NCI-H748 (cell line): ENCODE results near the gene EFR3B.
"Not testable (repeated sequence)": the region's sequence is repeated elsewhere in the genome, so short reads cannot be mapped to it uniquely, and the experiment has no call there.

Source experiments
- DNase-seq: peaks from one replicate; lab custom pipeline; 2025; ENCODE audit not compliant: unreplicated experiment; lab: John Stamatoyannopoulos, UW

The EFR3B gene, protein sequence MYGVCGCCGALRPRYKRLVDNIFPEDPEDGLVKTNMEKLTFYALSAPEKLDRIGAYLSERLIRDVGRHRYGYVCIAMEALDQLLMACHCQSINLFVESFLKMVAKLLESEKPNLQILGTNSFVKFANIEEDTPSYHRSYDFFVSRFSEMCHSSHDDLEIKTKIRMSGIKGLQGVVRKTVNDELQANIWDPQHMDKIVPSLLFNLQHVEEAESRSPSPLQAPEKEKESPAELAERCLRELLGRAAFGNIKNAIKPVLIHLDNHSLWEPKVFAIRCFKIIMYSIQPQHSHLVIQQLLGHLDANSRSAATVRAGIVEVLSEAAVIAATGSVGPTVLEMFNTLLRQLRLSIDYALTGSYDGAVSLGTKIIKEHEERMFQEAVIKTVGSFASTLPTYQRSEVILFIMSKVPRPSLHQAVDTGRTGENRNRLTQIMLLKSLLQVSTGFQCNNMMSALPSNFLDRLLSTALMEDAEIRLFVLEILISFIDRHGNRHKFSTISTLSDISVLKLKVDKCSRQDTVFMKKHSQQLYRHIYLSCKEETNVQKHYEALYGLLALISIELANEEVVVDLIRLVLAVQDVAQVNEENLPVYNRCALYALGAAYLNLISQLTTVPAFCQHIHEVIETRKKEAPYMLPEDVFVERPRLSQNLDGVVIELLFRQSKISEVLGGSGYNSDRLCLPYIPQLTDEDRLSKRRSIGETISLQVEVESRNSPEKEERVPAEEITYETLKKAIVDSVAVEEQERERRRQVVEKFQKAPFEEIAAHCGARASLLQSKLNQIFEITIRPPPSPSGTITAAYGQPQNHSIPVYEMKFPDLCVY

GRCh38 chr2:25041928-25042320 lies at the start of gene EFR3B:
Gene EFR3B (plus strand): TSS chr2:25042076. CDS start chr2:25042313, 237 bp downstream.
- DNase-seq: peak; percentile 95

DNA sequence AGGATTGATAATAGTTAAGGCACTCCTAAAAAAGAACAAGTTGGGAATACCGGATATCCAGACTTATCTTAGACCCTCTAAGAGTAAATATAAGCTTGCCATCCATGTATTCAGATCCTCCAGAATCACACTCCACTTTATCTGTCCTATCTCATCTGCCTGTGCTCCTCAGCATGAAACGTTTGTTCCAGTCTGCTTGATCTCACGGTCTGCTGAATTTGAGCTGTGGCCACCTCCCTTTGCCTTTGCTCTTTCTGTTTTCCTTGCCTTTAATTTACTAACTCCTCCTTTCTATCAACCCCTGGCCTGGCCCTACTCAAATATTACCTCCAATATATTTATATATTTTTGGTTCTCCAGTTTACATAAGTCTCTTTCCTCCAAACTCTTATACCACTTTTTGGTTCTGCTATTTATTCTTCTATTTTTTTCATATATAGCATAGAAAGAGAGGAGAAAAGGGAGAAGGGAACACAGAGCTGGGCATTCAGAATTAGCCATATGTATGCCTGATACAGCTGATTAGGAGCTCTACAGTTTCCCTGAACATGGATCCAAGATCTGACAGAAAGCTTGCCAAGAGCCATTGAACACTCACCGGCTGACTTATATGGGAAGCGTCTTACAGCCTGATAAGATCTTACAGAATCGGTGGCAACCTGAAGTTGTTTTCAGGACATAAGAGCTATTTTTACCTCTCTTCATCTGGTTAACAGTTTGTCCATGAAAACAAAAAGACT lies 48.3 kb upstream of the EFR3B start:
- no peak for DNase-seq

DNA sequence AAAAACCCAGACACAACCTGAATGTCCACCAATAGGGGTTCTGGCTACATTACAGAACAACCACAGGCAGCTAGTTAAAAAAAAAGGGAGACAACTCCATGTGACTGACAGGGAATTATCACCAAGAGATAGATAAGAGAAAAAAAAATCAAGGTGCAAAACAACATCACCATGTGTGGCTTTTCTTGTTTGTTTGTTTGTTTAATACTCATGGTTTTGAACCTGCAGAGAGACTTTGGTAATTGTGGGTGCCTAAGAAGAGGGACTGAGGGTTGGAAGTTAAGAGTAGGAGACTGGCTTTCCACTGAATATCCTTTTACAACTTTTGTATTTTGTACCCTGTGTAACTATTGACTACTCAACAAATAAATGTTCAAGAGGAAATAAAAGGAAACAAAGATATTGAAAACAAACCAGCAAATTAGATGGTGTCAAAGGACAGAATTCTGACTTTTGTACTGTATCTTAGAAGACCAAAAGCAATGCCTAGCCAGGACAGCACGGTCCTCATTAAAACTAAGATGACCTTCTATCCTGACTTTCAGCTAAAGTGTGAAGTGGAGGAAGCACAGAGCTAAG lies 47.6 kb upstream of the EFR3B start:
- DNase-seq: no peak

DNA sequence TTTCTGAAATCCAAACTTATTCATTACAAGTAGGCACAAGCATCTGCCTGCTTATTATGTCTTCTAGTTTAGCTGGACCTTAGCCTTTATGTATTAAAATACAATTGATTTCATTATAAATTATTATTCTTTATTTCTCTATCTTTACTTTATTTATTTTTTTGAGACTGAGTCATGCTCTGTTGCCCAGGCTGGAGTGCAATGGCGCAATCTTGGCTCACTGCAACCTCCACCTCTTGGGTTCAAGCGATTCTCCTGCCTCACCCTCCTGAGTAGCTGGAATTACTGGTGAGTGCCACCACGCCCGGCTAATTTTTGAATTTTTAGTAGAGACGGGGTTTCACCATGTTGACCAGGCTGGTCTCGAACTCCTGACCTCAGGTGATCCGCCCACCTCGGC lies 42.8 kb upstream of the EFR3B start:
- DNase-seq: not testable (repeated sequence)

GRCh38 chr2:25000036-25000435 lies 41.8 kb upstream of the EFR3B start:
- DNase-seq: no peak

GRCh38 chr2:25000503-25001324 lies 41.2 kb upstream of the EFR3B start:
- DNase-seq: no peak

DNA sequence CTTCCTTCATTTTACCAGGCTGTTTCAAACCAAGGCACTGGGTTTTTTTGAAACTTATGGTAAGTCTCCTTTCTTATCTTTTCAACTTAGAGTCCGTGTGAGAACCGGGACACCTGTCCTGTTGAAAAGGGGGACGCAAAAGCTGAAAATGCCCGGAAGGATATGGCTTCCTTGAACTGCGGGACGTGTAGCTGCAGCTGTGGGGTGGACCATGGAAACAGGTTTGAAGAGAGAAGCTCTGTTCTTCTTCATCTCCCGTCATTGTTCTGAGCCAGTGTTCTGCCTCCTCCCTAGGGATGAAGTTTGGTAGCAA lies 40.6 kb upstream of the EFR3B start:
- DNase-seq: no peak

- DNase-seq: no peak
These were observed 39.8 kb upstream of the EFR3B start for GRCh38 chr2:25002066-25002465.

DNA sequence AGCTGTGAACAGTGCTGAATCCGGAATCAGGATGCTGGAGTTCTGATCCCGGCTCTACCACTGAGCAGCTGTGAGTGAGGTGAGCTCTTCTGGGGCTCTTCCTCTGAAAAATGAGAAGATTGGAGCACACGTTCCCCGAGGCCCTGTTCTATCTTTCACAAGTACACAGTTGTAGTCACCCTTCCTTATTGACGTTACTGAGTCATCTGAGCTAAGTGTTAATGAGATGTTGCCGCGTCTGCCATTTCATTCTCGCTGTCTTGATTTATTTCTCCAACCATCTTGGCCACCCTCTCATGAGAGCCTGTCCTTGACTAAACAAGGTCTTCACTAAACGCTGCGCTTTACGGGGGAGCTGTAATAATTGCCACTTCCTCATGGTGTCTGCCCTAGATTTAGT lies 31.9 kb upstream of the EFR3B start:
- DNase-seq: no peak

DNA sequence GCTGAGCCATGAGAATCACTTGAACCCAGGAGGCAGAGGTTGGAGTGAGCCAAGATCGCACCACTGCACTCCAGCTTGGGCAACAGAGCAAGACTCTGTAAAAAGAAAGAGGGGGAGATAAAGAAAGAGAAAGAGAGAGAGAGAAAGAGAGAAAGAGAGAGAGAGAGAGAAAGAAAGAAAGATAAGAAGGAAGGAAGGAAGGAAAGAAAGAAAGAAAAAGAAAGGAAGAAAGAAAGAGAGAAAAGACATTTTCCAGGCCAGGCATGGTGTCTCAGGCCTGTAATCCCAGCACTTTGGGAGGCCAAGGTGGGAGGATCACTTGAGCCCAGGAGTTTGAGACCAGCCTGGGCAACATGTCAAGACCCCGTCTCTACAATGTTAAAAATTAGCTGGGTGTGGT lies 30.5 kb upstream of the EFR3B start:
- DNase-seq: not testable (repeated sequence)

GRCh38 chr2:25014631-25015030 lies 27.2 kb upstream of the EFR3B start:
- DNase-seq: no peak

DNA sequence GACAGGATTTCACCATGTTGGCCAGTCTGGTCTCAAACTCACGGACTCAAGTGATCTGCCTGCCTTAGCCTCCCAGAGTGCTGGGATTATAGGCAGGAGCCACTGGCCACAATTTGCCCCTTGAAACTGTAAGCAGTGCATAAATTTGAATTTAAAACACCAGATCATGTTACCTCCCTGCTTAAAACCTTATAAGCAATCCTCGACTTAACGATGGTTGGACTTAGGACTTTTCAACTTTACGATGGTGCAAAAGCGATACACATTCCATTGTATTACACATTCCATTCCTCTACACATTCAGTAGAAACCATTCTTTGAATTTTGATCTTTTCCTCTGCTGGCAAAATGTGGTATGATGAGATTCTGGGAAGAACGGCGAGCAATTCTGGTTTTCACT lies 23.2 kb upstream of the EFR3B start:
- no peak for DNase-seq

GRCh38 chr2:25021791-25022362 lies 20.0 kb upstream of the EFR3B start:
- no peak for DNase-seq

- DNase-seq: no peak
These were observed 18.5 kb upstream of the EFR3B start for GRCh38 chr2:25023333-25023732.

GRCh38 chr2:25025229-25026007 lies 16.5 kb upstream of the EFR3B start:
- DNase-seq: no peak

- DNase-seq: no peak
These were observed 15.8 kb upstream of the EFR3B start for GRCh38 chr2:25026008-25026530.

DNA sequence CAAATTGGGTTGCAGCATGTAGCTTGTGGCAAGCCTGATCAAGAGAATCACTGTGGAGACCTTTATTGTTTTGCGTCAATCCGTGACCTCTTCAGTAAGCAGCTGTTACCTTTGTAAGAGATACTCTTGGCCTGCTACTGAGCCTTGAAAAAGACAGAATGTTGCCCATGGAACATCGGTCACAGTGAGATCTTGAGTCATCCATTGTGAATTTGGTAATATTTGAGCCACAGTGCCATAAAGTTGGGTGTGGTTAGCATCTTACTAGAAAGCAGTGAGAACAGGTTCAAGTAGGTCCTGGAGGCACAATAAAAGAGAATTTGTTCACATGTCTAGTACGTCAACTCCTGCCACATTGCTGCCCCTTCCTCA lies 12.7 kb upstream of the EFR3B start:
- peak; percentile 44 for DNase-seq

- DNase-seq: no peak
These were observed 11.2 kb upstream of the EFR3B start for GRCh38 chr2:25030702-25031101.

- DNase-seq: no peak
These were observed 9.8 kb upstream of the EFR3B start for GRCh38 chr2:25032094-25032493.
